Endodermal cell (in vitro differentiated cells): ENCODE data around the gene TNKS1BP1. TPM values are rescaled to one million over a fixed set of nuclear protein-coding genes. Genes with fewer than 3 reads are reported as not detected.

Experiments
- DNase-seq: peaks from one replicate; pipeline ENCODE4 v3.0.0-alpha.2; 2017
- H3K27ac ChIP-seq: 2 replicates; pipeline ENCODE4 v1.5.1; 2013; ENCODE audit warnings: mild to moderate bottlenecking, low read depth, low read length, moderate library complexity
- H3K27me3 ChIP-seq: 2 replicates; pipeline ENCODE4 v1.6.1; 2013; ENCODE audit warnings: mild to moderate bottlenecking, low read length, moderate library complexity; ENCODE audit not compliant: insufficient read depth, control insufficient read depth, poor library complexity, severe bottlenecking
- H3K36me3 ChIP-seq: 2 replicates; pipeline ENCODE4 v1.7.0; 2013; ENCODE audit warnings: mild to moderate bottlenecking, low read length, moderate library complexity; ENCODE audit not compliant: control insufficient read depth, insufficient read depth
- H3K4me1 ChIP-seq: one replicate; pipeline ENCODE4 v1.7.0; 2013; ENCODE audit warnings: low read length; ENCODE audit not compliant: control insufficient read depth, insufficient read depth
- H3K4me3 ChIP-seq: 2 replicates; pipeline ENCODE4 v1.5.1; 2013; ENCODE audit warnings: mild to moderate bottlenecking, low read length, moderate library complexity
- H3K9ac ChIP-seq: 2 replicates; pipeline ENCODE4 v1.6.1; 2013; ENCODE audit warnings: mild to moderate bottlenecking, low read length, moderate library complexity; ENCODE audit not compliant: poor library complexity, severe bottlenecking; ENCODE audit errors: extremely low read depth
- H3K9me3 ChIP-seq: 2 replicates; pipeline ENCODE4 v1.6.1; 2013; ENCODE audit warnings: mild to moderate bottlenecking, low read length, moderate library complexity; ENCODE audit not compliant: control insufficient read depth
- H3K27ac Mint-ChIP-seq: 2 replicates; pipeline ENCODE4 v1.8.0; 2020; ENCODE audit warnings: mixed read lengths
- H3K27me3 Mint-ChIP-seq: 2 replicates; pipeline ENCODE4 v1.8.0; 2021; ENCODE audit warnings: mild to moderate bottlenecking, mixed read lengths; ENCODE audit not compliant: insufficient read depth
- H3K36me3 Mint-ChIP-seq: 2 replicates; pipeline ENCODE4 v1.8.0; 2020; ENCODE audit warnings: low read depth, mixed read lengths
- H3K4me1 Mint-ChIP-seq: 2 replicates; pipeline ENCODE4 v1.8.0; 2020; ENCODE audit warnings: mixed read lengths
- H3K4me3 Mint-ChIP-seq: 2 replicates; pipeline ENCODE4 v1.8.0; 2020; ENCODE audit warnings: mild to moderate bottlenecking, moderate library complexity, mixed read lengths
- H3K9me3 Mint-ChIP-seq: 2 replicates; pipeline ENCODE4 v1.8.0; 2020; ENCODE audit warnings: mild to moderate bottlenecking, mixed read lengths
- CTCF ChIP-seq: fragments of 200-600 bp; sonication (generic); conservative IDR thresholded peaks from 2 replicates; pipeline ENCODE4 v1.5.0; 2021; ENCODE audit warnings: antibody characterized with exemption, mild to moderate bottlenecking
- WGBS, 2 experiments: methylation state at CpG; one replicate each; pipeline versions ENCODE4 v1.1.5 to v1.1.7; 2013; ENCODE audit warnings: missing lambda C conversion rate in 2 of 2, mixed read lengths in 1 of 2; ENCODE audit not compliant: insufficient coverage in 1 of 2, insufficient read length in 1 of 2; 5-methylcytosine and 5-hydroxymethylcytosine counted together
- total RNA-seq, 2 donors: library from RNA; stranded (reverse); fragmentation: NEBNext Ultra II Directional in 1 of 2; extraction: Animal tissue kit (Norgen Biotek cat#: 25700) in 1 of 2; gene quantifications; 2 replicates in 1 of 2; 3 replicates in 1 of 2; pipeline ENCODE4 v1.2.1, GENCODE V29; 2021

TNKS1BP1 gene
- total RNA-seq, 2 donors from 2014 or later = 60.4 to 73.8 TPM

GRCh38 chr11:57358991-57359390 lies 34.2 kb upstream of the TNKS1BP1 start:
- H3K27ac Mint-ChIP-seq = no peak overlapping the region

GRCh38 chr11:57358543-57358961 lies 33.8 kb upstream of the TNKS1BP1 start:
- H3K4me1 Mint-ChIP-seq = peaks cover 32% of the 10 kb centered on the region
- no peak overlapping the region for H3K4me3 ChIP-seq
- H3K4me1 ChIP-seq = peaks cover 10% of the 10 kb centered on the region
- no peak overlapping the region for H3K4me3 Mint-ChIP-seq
- no peaks in the 10 kb centered on the region for H3K9me3 ChIP-seq
- no peaks in the 10 kb centered on the region for H3K36me3 ChIP-seq
- H3K27me3 ChIP-seq = peaks cover 12% of the 10 kb centered on the region
- H3K36me3 Mint-ChIP-seq = no peaks in the 10 kb centered on the region
- no peak overlapping the region for H3K27ac ChIP-seq
- H3K9me3 Mint-ChIP-seq = no peaks in the 10 kb centered on the region
- no peak overlapping the region for H3K9ac ChIP-seq
- no peak for TF ChIP-seq CTCF
- DNase-seq = no peak
- WGBS, 2 experiments = 90 to 92% methylated on average over 3 to 9 of the region's 9 CpGs
- no peak overlapping the region for H3K27ac Mint-ChIP-seq
- peaks cover 25% of the 10 kb centered on the region for H3K27me3 Mint-ChIP-seq

More at GRCh38 chr11:57358991-57359390, 34.2 kb upstream of the TNKS1BP1 start:
- H3K9ac ChIP-seq = no peak overlapping the region
- H3K9me3 Mint-ChIP-seq = no peaks in the 10 kb centered on the region
- peaks cover 10% of the 10 kb centered on the region for H3K4me1 ChIP-seq
- no peaks in the 10 kb centered on the region for H3K36me3 ChIP-seq
- H3K4me3 Mint-ChIP-seq = no peak overlapping the region
- H3K4me1 Mint-ChIP-seq = peaks cover 30% of the 10 kb centered on the region
- H3K36me3 Mint-ChIP-seq = no peaks in the 10 kb centered on the region
- TF ChIP-seq CTCF = no peak
- H3K9me3 ChIP-seq = no peaks in the 10 kb centered on the region
- peaks cover 17% of the 10 kb centered on the region for H3K27me3 ChIP-seq
- 79 to 87% methylated on average over 7 to 9 of the region's 9 CpGs for WGBS, 2 experiments
- DNase-seq = no peak
- H3K4me3 ChIP-seq = no peak overlapping the region
- peaks cover 30% of the 10 kb centered on the region for H3K27me3 Mint-ChIP-seq
- no peak overlapping the region for H3K27ac ChIP-seq

DNA sequence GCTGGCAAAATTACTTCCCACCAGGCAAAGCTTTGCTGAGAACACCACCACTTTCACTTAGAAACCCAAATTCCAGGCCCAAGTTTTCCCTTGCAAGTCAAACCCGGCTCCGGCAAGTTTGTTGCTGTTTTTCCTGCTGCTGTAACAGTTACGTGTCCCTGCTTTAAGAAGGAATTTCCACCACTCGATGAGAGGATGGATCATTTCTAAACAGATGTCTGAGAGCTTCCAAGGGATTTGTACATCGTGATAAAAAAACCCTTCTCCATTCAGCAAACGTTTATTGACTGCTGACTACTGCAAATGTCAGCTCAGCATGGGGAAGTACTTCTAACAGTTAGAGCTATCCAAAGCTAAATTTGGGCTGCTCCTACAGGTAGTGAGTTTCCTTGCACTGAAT lies 33.1 kb upstream of the TNKS1BP1 start:
- Histone ChIP-seq H3K9me3 (no peaks in the 10 kb centered on the region), H3K4me1 (peaks cover 10% of the 10 kb centered on the region), H3K9ac (no peak overlapping the region), H3K4me3 (no peak overlapping the region), H3K27ac (no peak overlapping the region), H3K27me3 (peaks cover 5% of the 10 kb centered on the region), H3K36me3 (no peaks in the 10 kb centered on the region)
- H3K4me3 Mint-ChIP-seq = no peak overlapping the region
- H3K4me1 Mint-ChIP-seq = peaks cover 37% of the 10 kb centered on the region
- no peak for DNase-seq
- no peaks in the 10 kb centered on the region for H3K9me3 Mint-ChIP-seq
- WGBS, 2 experiments = 83 to 85% methylated on average over 6 of the region's 6 CpGs
- peaks cover 18% of the 10 kb centered on the region for H3K27me3 Mint-ChIP-seq
- no peak for TF ChIP-seq CTCF
- no peak overlapping the region for H3K27ac Mint-ChIP-seq
- H3K36me3 Mint-ChIP-seq = no peaks in the 10 kb centered on the region
